BLaER1 treated with 17β-estradiol and CSF1 and Interleukin-3, amounts not matched to agents 10 nM and 100 nM (cell line): Measurements from ENCODE around the gene SCUBE3.

Source experiments
- H3K27ac ChIP-seq, 11 experiments: shearing (Covaris generic); formaldehyde crosslinking; 2 replicates each; pipeline ENCODE4 v1.8.1; 2022
- H3K27me3 ChIP-seq, 11 experiments: shearing (Covaris generic); formaldehyde crosslinking; 2 replicates each; pipeline ENCODE4 v1.8.1; 2022
- H3K36me3 ChIP-seq, 11 experiments: shearing (Covaris generic); formaldehyde crosslinking; 2 replicates each; pipeline ENCODE4 v1.8.1; 2022
- H3K4me1 ChIP-seq, 10 experiments: shearing (Covaris generic); formaldehyde crosslinking; 2 replicates each; pipeline ENCODE4 v1.8.1; 2022
- H3K4me2 ChIP-seq, 11 experiments: shearing (Covaris generic); formaldehyde crosslinking; 2 replicates each; pipeline ENCODE4 v1.8.1; 2022
- H3K4me3 ChIP-seq, 10 experiments: shearing (Covaris generic); formaldehyde crosslinking; 2 replicates each; pipeline ENCODE4 v1.8.1; 2022
- H3K9ac ChIP-seq, 11 experiments: shearing (Covaris generic); formaldehyde crosslinking; 2 replicates each; pipeline ENCODE4 v1.8.1; 2022
- H3K9me3 ChIP-seq, 11 experiments: shearing (Covaris generic); formaldehyde crosslinking; replicated peaks in 1 of 11; 2 replicates each; pipeline ENCODE4 v1.8.1; 2022
- H4K20me1 ChIP-seq, 11 experiments: shearing (Covaris generic); formaldehyde crosslinking; 2 replicates each; pipeline ENCODE4 v1.8.1; 2022
- Cebpa-rat ChIP-seq, 11 experiments: shearing (Covaris generic); IDR thresholded peaks; 2 replicates each; pipeline ENCODE4 v1.8.1; 2022

The SCUBE3 gene

GRCh38 chr6:35214869-35215664 is 1.3 kb downstream of the SCUBE3 start:
- Histone ChIP-seq H3K9me3 (no peaks in the 10 kb centered on the region), H3K4me2 (peak overlapping the region in 3 of 11 experiments; percentile 85 to 98 (median 96); a peak in 5 of 22 replicates), H3K36me3 (no peaks in the 10 kb centered on the region), H3K27ac (no peak overlapping the region), H4K20me1 (peaks cover 0 to 41% (median 16%) of the 10 kb centered on the region in 11 experiments; a peak in 13 of 22 replicates), H3K4me1 (peaks cover 25 to 49% (median 45%) of the 10 kb centered on the region in 10 experiments), H3K9ac (no peak overlapping the region), H3K4me3 (no peak overlapping the region), H3K27me3 (peaks cover 56 to 75% (median 72%) of the 10 kb centered on the region in 11 experiments)
- no peak for TF ChIP-seq Cebpa-rat (IDR thresholded peaks at IDR 0.05)

- H3K4me2 ChIP-seq, result no peak overlapping the region
- no peaks in the 10 kb centered on the region for H3K9me3 ChIP-seq
- TF ChIP-seq Cebpa-rat (IDR thresholded peaks at IDR 0.05), result no peak
- H3K27me3 ChIP-seq, result peaks cover 56 to 75% (median 72%) of the 10 kb centered on the region in 11 experiments
- H3K27ac ChIP-seq, result no peak overlapping the region
- no peaks in the 10 kb centered on the region for H3K36me3 ChIP-seq
- peaks cover 0 to 41% (median 16%) of the 10 kb centered on the region in 11 experiments; a peak in 13 of 22 replicates for H4K20me1 ChIP-seq
- H3K9ac ChIP-seq, result no peak overlapping the region
- no peak overlapping the region for H3K4me3 ChIP-seq
- H3K4me1 ChIP-seq, result peaks cover 25 to 56% (median 51%) of the 10 kb centered on the region in 10 experiments
These were observed 2.1 kb downstream of the SCUBE3 start for GRCh38 chr6:35215665-35216411.

- H3K27ac ChIP-seq, result no peak overlapping the region
- peaks cover 0 to 41% (median 16%) of the 10 kb centered on the region in 11 experiments; a peak in 13 of 22 replicates for H4K20me1 ChIP-seq
- H3K4me2 ChIP-seq, result no peak overlapping the region
- no peak overlapping the region for H3K9ac ChIP-seq
- H3K27me3 ChIP-seq, result peaks cover 56 to 74% (median 71%) of the 10 kb centered on the region in 11 experiments
- TF ChIP-seq Cebpa-rat (IDR thresholded peaks at IDR 0.05), result no peak
- no peaks in the 10 kb centered on the region for H3K9me3 ChIP-seq
- H3K36me3 ChIP-seq, result no peaks in the 10 kb centered on the region
- H3K4me3 ChIP-seq, result no peak overlapping the region
- peaks cover 25 to 58% (median 51%) of the 10 kb centered on the region in 10 experiments for H3K4me1 ChIP-seq
These were observed 2.6 kb downstream of the SCUBE3 start for GRCh38 chr6:35216412-35216732.

GRCh38 chr6:35216851-35217811 is 3.4 kb downstream of the SCUBE3 start:
- H3K4me3 ChIP-seq, result no peak overlapping the region
- peaks cover 55 to 67% (median 64%) of the 10 kb centered on the region in 11 experiments for H3K27me3 ChIP-seq
- no peaks in the 10 kb centered on the region for H3K36me3 ChIP-seq
- no peak overlapping the region for H3K27ac ChIP-seq
- peak overlapping the region; percentile 31 to 78 (median 58); a peak in 20 of 22 replicates for H3K4me2 ChIP-seq
- H3K9me3 ChIP-seq, result no peaks in the 10 kb centered on the region
- H3K9ac ChIP-seq, result no peak overlapping the region
- TF ChIP-seq Cebpa-rat (IDR thresholded peaks at IDR 0.05), result no peak
- H3K4me1 ChIP-seq, result peaks cover 25 to 58% (median 51%) of the 10 kb centered on the region in 10 experiments
- H4K20me1 ChIP-seq, result peaks cover 0 to 41% (median 16%) of the 10 kb centered on the region in 11 experiments; a peak in 13 of 22 replicates

- TF ChIP-seq Cebpa-rat (IDR thresholded peaks at IDR 0.05), result no peak
- peaks cover 46 to 58% (median 56%) of the 10 kb centered on the region in 11 experiments for H3K27me3 ChIP-seq
- H3K4me2 ChIP-seq, result peak overlapping the region; percentile 31 to 78 (median 63)
- H3K9ac ChIP-seq, result no peak overlapping the region
- H3K36me3 ChIP-seq, result no peaks in the 10 kb centered on the region
- H3K9me3 ChIP-seq, result no peaks in the 10 kb centered on the region
- H3K27ac ChIP-seq, result no peak overlapping the region
- H3K4me1 ChIP-seq, result peaks cover 25 to 52% (median 44%) of the 10 kb centered on the region in 10 experiments
- no peak overlapping the region for H3K4me3 ChIP-seq
- H4K20me1 ChIP-seq, result peaks cover 0 to 41% (median 16%) of the 10 kb centered on the region in 11 experiments; a peak in 13 of 22 replicates
These were observed 4.3 kb downstream of the SCUBE3 start for GRCh38 chr6:35218021-35218420.

GRCh38 chr6:35218456-35218855 is 4.7 kb downstream of the SCUBE3 start:
- H3K4me3 ChIP-seq, result no peak overlapping the region
- H3K9ac ChIP-seq, result no peak overlapping the region
- H3K27ac ChIP-seq, result no peak overlapping the region
- no peak for TF ChIP-seq Cebpa-rat (IDR thresholded peaks at IDR 0.05)
- H3K4me1 ChIP-seq, result peaks cover 25 to 48% (median 40%) of the 10 kb centered on the region in 10 experiments
- no peaks in the 10 kb centered on the region for H3K36me3 ChIP-seq
- peaks cover 0 to 41% (median 16%) of the 10 kb centered on the region in 11 experiments; a peak in 13 of 22 replicates for H4K20me1 ChIP-seq
- H3K27me3 ChIP-seq, result peaks cover 41 to 54% (median 51%) of the 10 kb centered on the region in 11 experiments
- no peaks in the 10 kb centered on the region for H3K9me3 ChIP-seq
- peak overlapping the region; percentile 31 to 78 (median 63); a peak in 21 of 22 replicates for H3K4me2 ChIP-seq

GRCh38 chr6:35219683-35220326 is 6.0 kb downstream of the SCUBE3 start:
- Histone ChIP-seq H3K4me3 (no peak overlapping the region), H3K9me3 (no peaks in the 10 kb centered on the region), H3K36me3 (no peaks in the 10 kb centered on the region), H3K27ac (no peak overlapping the region), H3K9ac (no peak overlapping the region; a peak in 1 of 22 replicates), H4K20me1 (peaks cover 0 to 34% (median 15%) of the 10 kb centered on the region in 11 experiments; a peak in 12 of 22 replicates), H3K4me2 (peak overlapping the region in 8 of 11 experiments; percentile 19 to 67 (median 60); a peak in 15 of 22 replicates), H3K27me3 (peaks cover 28 to 40% (median 38%) of the 10 kb centered on the region in 11 experiments), H3K4me1 (peaks cover 19 to 37% (median 30%) of the 10 kb centered on the region in 10 experiments)
- no peak for TF ChIP-seq Cebpa-rat (IDR thresholded peaks at IDR 0.05)

- Histone ChIP-seq H3K27me3 (peaks cover 19 to 31% (median 29%) of the 10 kb centered on the region in 11 experiments), H3K9me3 (no peaks in the 10 kb centered on the region), H3K4me3 (no peak overlapping the region), H3K4me1 (peaks cover 19 to 37% (median 30%) of the 10 kb centered on the region in 10 experiments), H4K20me1 (peaks cover 0 to 25% (median 7%) of the 10 kb centered on the region in 11 experiments; a peak in 11 of 22 replicates), H3K27ac (no peak overlapping the region), H3K4me2 (peak overlapping the region in 6 of 11 experiments; percentile 19 to 67 (median 64); a peak in 9 of 22 replicates), H3K36me3 (no peaks in the 10 kb centered on the region; a peak in 1 of 22 replicates), H3K9ac (no peak overlapping the region)
- no peak for TF ChIP-seq Cebpa-rat (IDR thresholded peaks at IDR 0.05)
These were observed 7.0 kb downstream of the SCUBE3 start for GRCh38 chr6:35220711-35221110.
